PC-3 (cell line): ENCODE data around the gene NAP1L1.

Experiments
- EZH2 ChIP-seq: fragments of 300-600 bp; sonication (generic); IDR thresholded peaks from one replicate; pipeline ENCODE4 v1.6.1; 2017; ENCODE audit warnings: antibody characterized with exemption, mild to moderate bottlenecking, low read length; ENCODE audit not compliant: unreplicated experiment
- EZH2phosphoT487 ChIP-seq: fragments of 300-600 bp; sonication (generic); IDR thresholded peaks from 2 replicates; pipeline ENCODE4 v1.6.1; 2018; ENCODE audit warnings: mild to moderate bottlenecking, antibody characterized with exemption, low read length, borderline replicate concordance
- TF ChIP-seq, protein P1 (sequence below): fragments of 300-600 bp; sonication (generic); conservative IDR thresholded peaks from 2 replicates; pipeline ENCODE4 v1.5.1; 2017; ENCODE audit warnings: antibody characterized with exemption, low read depth, mild to moderate bottlenecking, low read length

GRCh38 chr12:76031081-76031413, 53.4 kb downstream of the NAP1L1 start:
- TF ChIP-seq, protein P1, sequence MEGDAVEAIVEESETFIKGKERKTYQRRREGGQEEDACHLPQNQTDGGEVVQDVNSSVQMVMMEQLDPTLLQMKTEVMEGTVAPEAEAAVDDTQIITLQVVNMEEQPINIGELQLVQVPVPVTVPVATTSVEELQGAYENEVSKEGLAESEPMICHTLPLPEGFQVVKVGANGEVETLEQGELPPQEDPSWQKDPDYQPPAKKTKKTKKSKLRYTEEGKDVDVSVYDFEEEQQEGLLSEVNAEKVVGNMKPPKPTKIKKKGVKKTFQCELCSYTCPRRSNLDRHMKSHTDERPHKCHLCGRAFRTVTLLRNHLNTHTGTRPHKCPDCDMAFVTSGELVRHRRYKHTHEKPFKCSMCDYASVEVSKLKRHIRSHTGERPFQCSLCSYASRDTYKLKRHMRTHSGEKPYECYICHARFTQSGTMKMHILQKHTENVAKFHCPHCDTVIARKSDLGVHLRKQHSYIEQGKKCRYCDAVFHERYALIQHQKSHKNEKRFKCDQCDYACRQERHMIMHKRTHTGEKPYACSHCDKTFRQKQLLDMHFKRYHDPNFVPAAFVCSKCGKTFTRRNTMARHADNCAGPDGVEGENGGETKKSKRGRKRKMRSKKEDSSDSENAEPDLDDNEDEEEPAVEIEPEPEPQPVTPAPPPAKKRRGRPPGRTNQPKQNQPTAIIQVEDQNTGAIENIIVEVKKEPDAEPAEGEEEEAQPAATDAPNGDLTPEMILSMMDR: no peak
- no peak for TF ChIP-seq EZH2phosphoT487
- no peak for TF ChIP-seq EZH2
